B cell (primary cell): ENCODE results near the gene GRM6. TPM values are rescaled to one million over a fixed set of nuclear protein-coding genes. Genes with fewer than 3 reads are reported as not detected.

ENCODE experiments used
- ATAC-seq: fragments of 200-7000 bp; cut with Tn5 transposase; one replicate; pipeline ENCODE4 v1.10.0; 2021; ENCODE audit warnings: low read depth, mild to moderate bottlenecking, moderate number of reproducible peaks, moderate library complexity
- CTCF ChIA-PET: fragments of 350-600 bp; sonication (Branson Sonifier 250); formaldehyde crosslinking; loops from one replicate; lab custom pipeline; 2021; ENCODE audit warnings: antibody characterized with exemption, inconsistent platforms; lab: Charles Lee
- POLR2A ChIA-PET: fragments of 350-600 bp; sonication (Branson Sonifier 250); formaldehyde crosslinking; loops from one replicate; lab custom pipeline; 2021; ENCODE audit warnings: antibody characterized with exemption; lab: Charles Lee
- DNase-seq: peaks from one replicate; pipeline ENCODE4 v3.0.0; 2013
- H2AFZ ChIP-seq: 2 replicates; pipeline ENCODE4 v1.6.1; 2012; ENCODE audit warnings: mild to moderate bottlenecking, low read depth, low read length; ENCODE audit not compliant: insufficient read depth, poor library complexity, severe bottlenecking
- H3K27ac ChIP-seq, 2 donors: 1 replicate in 1 of 2; 2 replicates in 1 of 2; pipeline ENCODE4 v1.5.1; 2012 to 2013; ENCODE audit warnings: low read length in 2 of 2, mild to moderate bottlenecking in 2 of 2, moderate library complexity in 1 of 2
- H3K27me3 ChIP-seq, 4 experiments: fragments of 200-600 bp in 1 of 4; sonication (generic) in 1 of 4; replicated peaks in 1 of 4; 1 replicate in 2 of 4; 2 replicates in 2 of 4; pipeline versions ENCODE4 v1.6.1 to v1.7.0; 2013 to 2016; ENCODE audit warnings: low read length in 3 of 4, mild to moderate bottlenecking in 2 of 4, mixed read lengths in 1 of 4, moderate library complexity in 1 of 4; ENCODE audit not compliant: insufficient read depth in 4 of 4, control insufficient read depth in 3 of 4; ENCODE audit errors: control extremely low read depth in 1 of 4
- H3K36me3 ChIP-seq, 2 experiments: replicated peaks in 1 of 2; 1 replicate in 1 of 2; 2 replicates in 1 of 2; pipeline versions ENCODE4 v1.6.1 to v1.7.1; 2013; ENCODE audit warnings: low read length in 1 of 2; ENCODE audit not compliant: insufficient read depth in 2 of 2, control insufficient read depth in 1 of 2; ENCODE audit errors: control extremely low read depth in 1 of 2, extremely low read depth in 1 of 2
- H3K4me1 ChIP-seq, 2 donors: fragments of 200-600 bp in 1 of 2; sonication (generic) in 1 of 2; 1 replicate in 1 of 2; 2 replicates in 1 of 2; pipeline versions ENCODE4 v1.5.1 to v1.6.1; 2013 to 2017; ENCODE audit warnings: low read length in 2 of 2; ENCODE audit not compliant: control insufficient read depth in 2 of 2, insufficient read depth in 2 of 2
- H3K4me2 ChIP-seq: replicated peaks from 2 replicates; pipeline ENCODE3; 2012; ENCODE audit warnings: mild to moderate bottlenecking, low read depth, low read length; ENCODE audit not compliant: poor library complexity, severe bottlenecking
- H3K4me3 ChIP-seq, 5 experiments: fragments of 200-600 bp in 1 of 5; sonication (generic) in 1 of 5; 1 replicate in 3 of 5; 2 replicates in 2 of 5; pipeline versions ENCODE4 v1.5.1 to v1.7.0; 2011 to 2016; ENCODE audit warnings: low read length in 4 of 5, mild to moderate bottlenecking in 4 of 5, low read depth in 2 of 5, control low read depth in 1 of 5, moderate library complexity in 1 of 5; ENCODE audit not compliant: insufficient read depth in 1 of 5; ENCODE audit errors: control extremely low read depth in 1 of 5, extremely low read depth in 1 of 5
- H3K79me2 ChIP-seq: fragments of 200-600 bp; sonication (generic); one replicate; pipeline ENCODE4 v1.6.0; 2016; ENCODE audit warnings: low read length; ENCODE audit not compliant: control insufficient read depth, insufficient read depth
- H3K9ac ChIP-seq: fragments of 200-600 bp; sonication (generic); 2 replicates; pipeline ENCODE4 v1.6.1; 2017; ENCODE audit warnings: mild to moderate bottlenecking, low read length, moderate library complexity
- H3K9me3 ChIP-seq, 3 donors: one replicate each; pipeline versions ENCODE4 v1.6.1 to v1.7.1; 2013; ENCODE audit warnings: low read length in 2 of 3; ENCODE audit not compliant: control insufficient read depth in 2 of 3, insufficient read depth in 1 of 3; ENCODE audit errors: control extremely low read depth in 1 of 3
- H4K20me1 ChIP-seq: 2 replicates; pipeline ENCODE4 v1.6.0; 2012; ENCODE audit warnings: mild to moderate bottlenecking, low read length; ENCODE audit not compliant: insufficient read depth, control insufficient read depth, poor library complexity, severe bottlenecking
- H3K27ac Mint-ChIP-seq: one replicate; pipeline ENCODE4 v1.8.0; 2021; ENCODE audit warnings: mixed read lengths
- H3K27me3 Mint-ChIP-seq: one replicate; pipeline ENCODE4 v1.8.0; 2021; ENCODE audit warnings: mixed read lengths
- H3K4me1 Mint-ChIP-seq: one replicate; pipeline ENCODE4 v1.8.0; 2021; ENCODE audit warnings: mixed read lengths
- H3K4me3 Mint-ChIP-seq: one replicate; pipeline ENCODE4 v1.8.0; 2021; ENCODE audit warnings: mixed read lengths
- H3K9me3 Mint-ChIP-seq: one replicate; pipeline ENCODE4 v1.8.0; 2022; ENCODE audit warnings: mixed read lengths; ENCODE audit not compliant: insufficient read depth
- CTCF ChIP-seq: fragments of 200-600 bp; IDR thresholded peaks from one replicate; pipeline ENCODE4 v1.8.0; 2022; ENCODE audit warnings: antibody characterized with exemption, mild to moderate bottlenecking
- EZH2 ChIP-seq: IDR thresholded peaks from 2 replicates; pipeline ENCODE4 v1.6.1; 2012; ENCODE audit warnings: borderline replicate concordance, low read depth, mild to moderate bottlenecking, moderate library complexity, low read length; ENCODE audit not compliant: insufficient read depth, poor library complexity, severe bottlenecking
- WGBS: methylation state at CpG from one replicate; pipeline ENCODE4 v1.1.5; 2013; ENCODE audit warnings: missing lambda C conversion rate; ENCODE audit not compliant: insufficient coverage; 5-methylcytosine and 5-hydroxymethylcytosine counted together
- intact Hi-C: fragments of 100-400 bp; cut with micrococcal nuclease; formaldehyde crosslinking; loops from one replicate; pipeline ENCODE4 v1.10.0; 2022
- polyA plus RNA-seq: library from polyadenylated mRNA; depleted of rRNA; stranded (reverse); fragments of >200 nt; gene quantifications from 2 replicates; pipeline ENCODE4 v1.2.3, GENCODE V29; 2012
- total RNA-seq, 2 donors: library from RNA; stranded (reverse); fragments of 120-200 nt in 1 of 2; gene quantifications; 1 replicate in 1 of 2; 2 replicates in 1 of 2; pipeline versions ENCODE4 v1.2.3 to v1.2.4, GENCODE V29; 2013 to 2022

Gene GRM6
- total and polyA plus RNA-seq, 2 donors (not counting 1 experiment from before 2014, with no cell fraction given), result not detected

GRCh38 chr5:178940569-178941360 lies 54.4 kb downstream of the GRM6 start, which contains the start of gene ZNF454:
Gene ZNF454 (plus strand): TSS chr5:178941198. CDS start chr5:178942792, 1,594 bp downstream.
- Histone ChIP-seq H3K4me3 (no peak within 1 kb of the TSS), H3K36me3 (no peaks in the 10 kb centered on the region), H2AFZ (no peak within 1 kb of the TSS), H3K27ac (no peak within 1 kb of the TSS), H3K9me3 (peaks cover 0 to 81% (median 61%) of the 10 kb centered on the region in 3 donors), H3K4me1 (no peaks in the 10 kb centered on the region), H3K4me2 (no peak within 1 kb of the TSS), H4K20me1 (no peaks in the 10 kb centered on the region), H3K79me2 (no peaks in the 10 kb centered on the region), H3K9ac (no peak within 1 kb of the TSS), H3K27me3 (peaks cover 0 to 40% (median 7%) of the 10 kb centered on the region in 4 experiments)
- CTCF ChIA-PET, result no interaction called here
- H3K27ac Mint-ChIP-seq, result no peak within 1 kb of the TSS
- no peak for TF ChIP-seq CTCF
- H3K27me3 Mint-ChIP-seq, result peaks cover 21% of the 10 kb centered on the region
- WGBS, result 20% methylated on average over 69 of the region's 69 CpGs
- peaks cover 39% of the 10 kb centered on the region for H3K9me3 Mint-ChIP-seq
- DNase-seq (no peak), ATAC-seq (no peak)
- no peak within 1 kb of the TSS for H3K4me3 Mint-ChIP-seq
- POLR2A ChIA-PET, result no interaction called here
- intact Hi-C loops, result no loop called here
- H3K4me1 Mint-ChIP-seq, result no peaks in the 10 kb centered on the region

GRCh38 chr5:178931846-178932760 lies 63.0 kb downstream of the GRM6 start:
- no peaks in the 10 kb centered on the region for H3K4me1 ChIP-seq
- H4K20me1 ChIP-seq, result no peaks in the 10 kb centered on the region
- no peak overlapping the region for H3K27ac ChIP-seq
- Mint-ChIP-seq H3K4me1 (no peaks in the 10 kb centered on the region), H3K9me3 (peaks cover 44% of the 10 kb centered on the region), H3K27ac (no peak overlapping the region), H3K4me3 (no peak overlapping the region), H3K27me3 (no peaks in the 10 kb centered on the region)
- H3K4me2 ChIP-seq, result no peak overlapping the region
- WGBS, result 100% methylated on average over 1 of the region's 11 CpGs
- H2AFZ ChIP-seq, result no peak overlapping the region
- peaks cover 0 to 2% of the 10 kb centered on the region in 2 experiments for H3K36me3 ChIP-seq
- TF ChIP-seq EZH2 (no peak), CTCF (no peak)
- no peak for ATAC-seq
- H3K9me3 ChIP-seq, result peaks cover 13 to 87% (median 64%) of the 10 kb centered on the region in 3 donors
- ChIA-PET CTCF (interaction anchor here (0.6 kb wide), 1 partner anchor 18 kb away, joined by 5 read pairs; no protein-coding TSS in a partner anchor), POLR2A (no interaction called here)
- intact Hi-C loops, result no loop called here
- H3K27me3 ChIP-seq, result no peaks in the 10 kb centered on the region
- no peaks in the 10 kb centered on the region for H3K79me2 ChIP-seq
- no peak for DNase-seq
- H3K4me3 ChIP-seq, result no peak overlapping the region
- no peak overlapping the region for H3K9ac ChIP-seq
